Embryonic facial prominence (tissue), 1 donor: ENCODE data around the gene HSP90AB1.

Experiments
- DNase-seq: peaks from one replicate; pipeline ENCODE4 v3.0.0-alpha.2; 2016; ENCODE audit errors: extremely low spot score

The HSP90AB1 gene

DNA sequence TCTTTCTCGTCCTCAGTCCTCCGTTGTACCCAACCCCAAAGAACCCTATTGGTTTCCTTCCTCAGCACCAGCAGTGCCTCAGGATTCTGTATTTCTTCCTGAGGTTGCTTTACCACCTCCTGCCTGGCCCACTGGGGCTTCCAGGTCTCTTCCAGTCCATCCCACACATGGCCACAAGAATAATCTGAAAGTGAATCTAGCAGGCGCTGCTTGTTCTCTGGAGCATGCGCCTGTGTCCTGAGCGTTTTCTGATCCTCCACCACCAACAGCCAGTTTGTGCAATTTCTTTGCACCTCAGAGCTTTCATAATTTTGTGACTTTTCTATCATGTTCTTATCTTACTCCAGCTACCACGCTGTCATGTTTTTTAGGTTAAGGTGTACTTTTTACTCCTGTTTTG is 11.6 kb upstream of the HSP90AB1 start:
- DNase-seq = no peak

- no peak for DNase-seq
Measured at GRCh38 chr6:44235891-44236516, 10.9 kb upstream of the HSP90AB1 start.

DNA sequence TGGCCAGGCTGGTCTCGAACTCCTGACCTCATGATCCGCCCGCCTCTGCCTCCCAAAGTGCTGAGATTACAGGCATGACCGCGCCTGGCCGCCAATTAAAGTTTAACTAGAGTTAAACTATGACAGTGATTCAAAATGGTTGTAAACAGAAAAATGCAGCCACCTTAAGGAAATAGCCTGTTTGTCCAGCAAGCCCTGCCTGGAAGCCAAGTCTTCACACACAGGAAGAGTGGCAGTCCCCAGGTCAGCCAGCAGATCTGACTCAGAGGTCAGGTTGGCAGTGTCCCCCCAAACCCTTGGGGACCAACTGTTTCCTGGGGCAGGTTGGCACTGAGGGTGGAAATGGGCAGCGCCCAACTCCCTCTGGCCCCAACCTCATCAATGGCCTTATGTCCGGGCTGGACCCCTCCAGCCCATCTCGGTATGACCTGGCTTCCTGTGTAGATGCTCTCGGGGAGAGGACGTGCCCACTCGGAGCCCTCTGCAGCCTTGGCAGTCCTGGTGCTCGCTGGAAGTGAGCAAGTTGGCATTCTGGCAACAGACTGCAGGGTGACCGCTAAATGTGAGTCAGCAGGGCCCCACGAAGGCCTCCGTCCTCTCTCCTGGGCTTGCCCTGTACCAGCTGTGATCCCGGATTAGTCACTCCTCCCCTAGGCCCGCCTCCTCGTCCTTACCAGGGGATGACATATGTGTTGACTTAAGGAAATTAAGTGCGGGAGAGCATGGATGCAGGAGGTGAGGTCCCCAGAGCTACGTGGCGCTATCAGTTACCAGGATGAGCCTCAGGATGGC is 9.7 kb upstream of the HSP90AB1 start:
- peak; percentile 68 for DNase-seq

DNA sequence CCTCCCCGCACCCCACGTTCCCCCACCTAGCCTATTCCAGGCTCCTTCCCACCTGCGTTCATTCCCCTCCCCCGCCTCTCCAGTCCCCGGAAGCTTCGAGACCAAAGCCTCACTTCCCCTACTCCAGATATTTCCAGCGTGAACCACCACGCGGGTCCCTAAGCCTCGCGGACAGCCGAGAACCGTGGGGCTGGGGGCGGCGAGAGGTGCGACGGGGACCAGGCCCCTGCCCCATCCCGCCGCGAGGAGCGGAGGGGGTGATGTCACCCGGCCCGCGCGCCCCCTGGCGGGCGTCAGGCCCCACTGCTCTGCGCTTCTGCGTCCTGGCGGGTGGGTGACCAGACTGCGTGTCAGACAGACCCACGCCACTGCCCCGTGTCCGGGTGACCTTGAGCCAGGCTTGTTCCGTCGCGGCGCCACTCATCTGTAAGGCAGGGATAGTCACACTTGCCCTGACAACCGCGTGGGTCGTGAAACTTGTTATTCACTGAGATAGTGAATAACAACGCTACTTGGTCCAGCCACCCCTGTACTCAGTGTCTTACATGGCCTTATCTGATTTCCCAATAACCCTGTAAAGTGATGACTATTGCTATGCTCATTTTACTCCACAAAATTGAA is 9.0 kb upstream of the HSP90AB1 start:
- DNase-seq = no peak

DNA sequence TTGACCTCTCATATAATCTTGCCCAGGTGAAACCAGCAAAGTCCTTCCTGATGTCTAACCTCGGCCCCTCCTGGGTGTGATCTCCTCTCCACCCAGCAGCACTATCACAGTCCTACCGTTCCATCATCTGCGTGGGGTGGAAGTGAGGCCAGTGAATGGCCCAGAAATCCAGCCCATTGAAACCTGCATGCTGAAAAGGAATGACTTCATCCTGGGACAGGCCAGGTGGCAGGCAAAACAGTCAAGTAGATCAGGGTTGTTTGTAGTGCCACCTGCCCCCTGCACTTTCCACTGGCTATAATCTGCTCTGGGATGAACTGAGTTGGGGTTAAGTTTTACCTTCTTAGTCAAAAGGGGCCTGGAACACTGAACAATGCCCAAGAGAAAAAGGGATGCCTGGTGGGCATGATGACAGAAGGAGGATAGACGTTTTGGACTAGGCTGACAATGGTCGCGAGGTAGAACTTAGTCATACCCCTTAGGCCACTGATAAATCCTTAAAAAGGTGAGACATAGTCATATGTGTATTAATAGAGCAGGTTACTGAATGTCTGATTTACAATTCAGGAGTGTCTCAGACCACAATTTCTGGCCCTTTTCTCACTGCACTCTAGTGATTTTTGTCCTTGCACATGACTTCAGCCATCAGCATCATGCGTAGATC is 8.1 kb upstream of the HSP90AB1 start:
- DNase-seq = no peak

DNA sequence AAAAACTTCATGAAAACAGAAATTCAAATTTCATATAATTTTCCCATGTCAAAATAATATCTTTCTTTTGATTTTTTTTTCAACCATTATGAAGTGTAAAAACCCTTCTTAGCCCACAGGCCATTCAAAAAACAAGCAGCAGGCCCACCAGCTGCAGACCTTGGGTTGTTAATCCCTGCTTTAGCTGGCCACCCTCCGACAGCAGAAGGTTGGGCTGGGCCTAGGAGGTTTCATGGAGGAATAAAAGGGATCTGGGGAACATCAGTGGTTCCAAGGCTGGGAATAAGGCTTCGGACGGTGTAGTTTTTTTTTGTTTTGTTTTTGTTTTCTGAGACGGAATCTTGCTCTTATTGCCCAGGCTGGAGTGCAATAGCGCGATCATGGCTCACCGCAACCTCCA is 3.6 kb upstream of the HSP90AB1 start:
- DNase-seq = no peak

DNA sequence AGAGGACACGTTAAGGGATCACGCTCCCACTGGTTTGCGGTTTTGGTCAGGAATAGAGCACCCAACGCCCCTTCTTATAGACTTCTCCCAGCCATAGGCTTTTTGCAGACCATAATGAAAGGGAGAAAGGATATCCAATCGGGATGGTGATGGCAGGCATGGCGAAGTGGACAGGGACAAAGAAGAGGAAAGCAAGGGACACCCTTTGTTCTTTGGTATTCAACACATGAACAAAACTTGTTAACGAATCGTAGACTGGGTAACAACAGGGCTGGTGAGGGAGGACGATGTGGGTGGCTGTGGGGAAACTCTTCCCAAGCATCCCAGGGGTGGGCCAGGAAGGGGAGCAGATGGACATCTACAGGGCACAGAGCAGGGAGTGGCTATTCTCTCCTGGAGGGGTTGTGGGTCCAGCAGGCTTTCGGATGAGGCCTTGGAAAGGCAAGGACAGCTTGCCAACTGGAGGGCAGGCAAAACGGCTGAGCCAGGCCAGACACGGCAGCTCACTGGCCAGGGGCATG is 1.4 kb upstream of the HSP90AB1 start:
- no peak for DNase-seq

DNA sequence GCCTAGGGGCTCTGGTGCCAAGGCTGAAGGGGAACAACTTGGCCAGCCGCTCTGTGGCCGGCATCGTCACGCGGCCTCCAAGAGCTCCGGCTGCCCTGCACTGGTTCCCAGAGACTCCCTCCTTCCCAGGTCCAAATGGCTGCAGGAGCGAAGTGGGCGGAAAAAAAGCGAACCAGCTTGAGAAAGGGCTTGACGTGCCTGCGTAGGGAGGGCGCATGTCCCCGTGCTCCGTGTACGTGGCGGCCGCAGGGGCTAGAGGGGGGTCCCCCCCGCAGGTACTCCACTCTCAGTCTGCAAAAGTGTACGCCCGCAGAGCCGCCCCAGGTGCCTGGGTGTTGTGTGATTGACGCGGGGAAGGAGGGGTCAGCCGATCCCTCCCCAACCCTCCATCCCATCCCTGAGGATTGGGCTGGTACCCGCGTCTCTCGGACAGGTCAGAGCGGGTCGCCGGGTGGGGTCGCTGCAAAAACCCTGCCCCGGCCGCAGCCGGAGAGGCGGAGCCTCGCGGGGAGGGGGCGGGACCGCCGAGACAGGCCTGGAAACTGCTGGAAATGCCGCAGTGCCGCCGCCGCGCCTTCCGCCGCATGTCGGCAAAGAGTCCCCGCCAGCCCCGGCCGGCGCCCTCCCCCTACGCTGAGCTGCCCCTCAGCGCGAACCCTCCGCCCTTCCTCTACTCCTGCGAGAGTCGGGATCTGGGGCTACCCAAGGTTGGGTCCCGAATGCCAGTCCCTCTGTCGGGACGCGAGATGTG is 814 bp upstream of the HSP90AB1 start:
- no peak for DNase-seq

DNA sequence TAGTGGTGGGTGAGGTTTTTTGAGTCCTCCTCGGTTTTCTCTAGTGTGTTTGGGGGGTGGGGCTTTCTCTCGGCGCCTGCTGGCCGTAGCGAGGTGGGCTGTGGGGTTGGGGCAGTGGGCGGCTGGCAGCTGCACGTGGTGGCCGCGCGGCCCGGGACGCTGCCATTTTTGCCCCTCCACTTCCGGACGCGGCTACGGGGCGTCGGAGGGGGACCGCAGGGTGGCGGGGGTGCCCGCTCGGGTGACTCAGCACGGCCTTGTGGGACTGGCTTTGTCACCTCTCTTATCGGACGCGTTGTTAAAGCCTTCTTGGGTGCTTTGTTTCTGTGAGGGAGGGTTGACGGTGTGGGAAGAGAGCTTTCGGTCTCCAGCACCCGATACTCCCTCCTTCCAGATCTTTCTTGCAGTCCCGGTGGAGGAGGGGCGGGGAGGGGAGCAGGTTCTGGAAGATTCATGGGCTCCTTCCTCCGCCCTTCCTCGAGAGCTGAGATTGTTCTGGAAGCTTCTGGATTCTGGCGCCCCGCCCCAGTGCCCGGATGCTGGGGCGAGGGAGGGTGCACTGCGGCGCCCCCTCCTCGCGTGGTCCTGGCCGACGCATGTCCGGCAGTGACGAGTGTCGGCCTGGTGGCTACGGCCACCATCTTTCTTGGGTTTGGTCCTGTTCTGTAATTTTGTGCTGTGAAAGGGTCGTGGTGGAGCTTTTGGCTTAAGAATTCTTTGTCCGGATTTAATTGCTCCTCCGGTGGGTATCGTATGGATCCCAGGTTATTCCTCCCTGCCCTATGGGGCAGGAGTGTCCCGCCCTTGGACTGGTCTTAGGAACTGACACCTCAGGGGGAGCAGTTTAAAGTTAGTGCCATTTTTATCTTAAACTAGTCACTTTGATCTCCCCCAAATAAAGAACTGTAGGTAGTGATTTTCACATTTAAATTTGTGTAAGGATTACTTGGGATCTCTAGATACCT is 719 bp downstream of the HSP90AB1 start:
- DNase-seq = no peak

DNA sequence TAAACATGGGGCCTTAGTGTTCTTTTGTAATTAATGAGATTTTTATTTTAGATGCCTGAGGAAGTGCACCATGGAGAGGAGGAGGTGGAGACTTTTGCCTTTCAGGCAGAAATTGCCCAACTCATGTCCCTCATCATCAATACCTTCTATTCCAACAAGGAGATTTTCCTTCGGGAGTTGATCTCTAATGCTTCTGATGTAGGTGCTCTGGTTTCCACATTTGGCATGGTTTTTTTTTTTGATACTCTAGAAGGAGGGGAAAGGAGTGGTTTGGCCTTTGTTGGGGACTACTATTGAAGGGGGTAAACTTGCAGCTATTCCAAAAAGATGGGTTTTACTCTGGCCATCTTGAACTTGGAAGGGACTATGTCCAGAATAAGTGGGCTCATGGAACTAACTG is 1.7 kb downstream of the HSP90AB1 start:
- no peak for DNase-seq

DNA sequence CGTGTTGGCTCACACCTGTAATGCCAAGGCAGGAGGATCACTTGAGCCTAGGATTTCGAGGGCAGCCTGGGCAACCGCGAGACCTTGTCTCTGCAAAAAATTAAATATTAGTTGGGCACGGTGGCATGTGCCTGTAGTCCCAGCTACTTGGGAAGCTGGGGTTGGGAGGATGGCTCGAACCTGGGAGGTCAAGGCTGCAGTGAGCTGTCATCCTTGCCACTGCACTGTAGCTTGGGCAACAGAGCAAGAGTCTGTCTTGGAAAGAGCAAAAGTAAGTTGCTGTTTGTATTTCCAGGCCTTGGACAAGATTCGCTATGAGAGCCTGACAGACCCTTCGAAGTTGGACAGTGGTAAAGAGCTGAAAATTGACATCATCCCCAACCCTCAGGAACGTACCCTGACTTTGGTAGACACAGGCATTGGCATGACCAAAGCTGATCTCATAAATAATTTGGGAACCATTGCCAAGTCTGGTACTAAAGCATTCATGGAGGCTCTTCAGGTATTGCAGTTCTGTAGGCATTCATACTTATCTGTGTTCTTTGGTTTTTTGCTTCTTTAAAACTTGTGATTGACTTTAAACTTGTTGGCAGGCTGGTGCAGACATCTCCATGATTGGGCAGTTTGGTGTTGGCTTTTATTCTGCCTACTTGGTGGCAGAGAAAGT is 2.3 kb downstream of the HSP90AB1 start:
- no peak for DNase-seq

DNA sequence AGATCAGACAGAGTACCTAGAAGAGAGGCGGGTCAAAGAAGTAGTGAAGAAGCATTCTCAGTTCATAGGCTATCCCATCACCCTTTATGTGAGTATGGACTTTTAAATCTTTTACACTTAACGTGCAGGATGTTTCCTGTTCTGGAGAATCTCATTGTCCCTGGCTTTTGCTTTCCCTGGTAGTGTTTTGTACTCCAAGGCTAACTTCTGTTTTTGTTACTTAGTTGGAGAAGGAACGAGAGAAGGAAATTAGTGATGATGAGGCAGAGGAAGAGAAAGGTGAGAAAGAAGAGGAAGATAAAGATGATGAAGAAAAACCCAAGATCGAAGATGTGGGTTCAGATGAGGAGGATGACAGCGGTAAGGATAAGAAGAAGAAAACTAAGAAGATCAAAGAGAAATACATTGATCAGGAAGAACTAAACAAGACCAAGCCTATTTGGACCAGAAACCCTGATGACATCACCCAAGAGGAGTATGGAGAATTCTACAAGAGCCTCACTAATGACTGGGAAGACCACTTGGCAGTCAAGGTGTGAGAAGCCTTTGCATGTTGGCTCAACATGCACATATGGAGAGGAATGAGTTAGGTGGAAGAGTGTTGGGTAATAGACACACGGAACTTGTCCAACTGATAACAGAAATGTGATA is 3.3 kb downstream of the HSP90AB1 start:
- DNase-seq = no peak

DNA sequence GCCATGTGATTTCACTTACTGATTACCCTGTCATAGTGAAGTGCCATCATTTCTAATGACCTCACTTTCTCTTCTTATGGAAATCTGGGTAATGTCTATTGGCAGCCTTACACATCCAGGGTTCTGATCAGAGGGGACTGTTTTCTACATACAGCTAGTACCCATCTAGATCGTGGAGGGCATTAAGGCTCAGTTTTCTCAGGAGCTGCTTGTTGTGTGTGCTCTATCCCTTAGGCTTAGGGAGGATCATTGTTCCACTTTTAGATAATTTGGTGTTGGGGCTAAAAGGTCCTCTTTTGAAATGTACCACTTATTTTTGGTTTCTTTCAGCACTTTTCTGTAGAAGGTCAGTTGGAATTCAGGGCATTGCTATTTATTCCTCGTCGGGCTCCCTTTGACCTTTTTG is 3.8 kb downstream of the HSP90AB1 start:
- DNase-seq = no peak

DNA sequence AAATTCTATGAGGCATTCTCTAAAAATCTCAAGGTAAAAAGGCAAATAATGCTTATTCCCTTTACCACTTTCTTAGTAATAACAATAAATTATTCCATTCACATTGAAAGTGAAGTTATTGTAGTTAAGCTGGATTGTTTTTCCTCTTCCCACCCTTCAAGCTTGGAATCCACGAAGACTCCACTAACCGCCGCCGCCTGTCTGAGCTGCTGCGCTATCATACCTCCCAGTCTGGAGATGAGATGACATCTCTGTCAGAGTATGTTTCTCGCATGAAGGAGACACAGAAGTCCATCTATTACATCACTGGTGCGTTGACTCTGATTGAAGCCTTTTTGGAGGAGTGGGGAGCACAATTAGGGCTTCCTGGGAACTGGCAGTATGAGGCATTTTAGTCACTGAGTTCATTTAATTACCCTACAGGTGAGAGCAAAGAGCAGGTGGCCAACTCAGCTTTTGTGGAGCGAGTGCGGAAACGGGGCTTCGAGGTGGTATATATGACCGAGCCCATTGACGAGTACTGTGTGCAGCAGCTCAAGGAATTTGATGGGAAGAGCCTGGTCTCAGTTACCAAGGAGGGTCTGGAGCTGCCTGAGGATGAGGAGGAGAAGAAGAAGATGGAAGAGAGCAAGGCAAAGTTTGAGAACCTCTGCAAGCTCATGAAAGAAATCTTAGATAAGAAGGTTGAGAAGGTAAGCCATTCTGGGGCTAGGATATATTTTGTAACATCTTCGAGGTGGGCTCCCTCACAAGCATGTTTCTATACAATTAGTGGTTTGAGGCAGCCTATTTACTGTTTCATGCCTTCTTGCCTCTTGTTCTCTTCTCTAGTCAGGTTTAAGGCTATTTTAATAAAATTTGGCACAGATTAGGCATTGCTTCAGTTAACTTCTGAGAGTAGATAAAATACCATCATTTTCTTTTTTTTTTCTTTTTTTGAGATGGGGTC is 4.9 kb downstream of the HSP90AB1 start:
- DNase-seq = no peak

GRCh38 chr6:44253307-44254101 is 6.6 kb downstream of the HSP90AB1 start:
- no peak for DNase-seq

GRCh38 chr6:44254191-44255104 is 7.5 kb downstream of the HSP90AB1 start:
- no peak for DNase-seq
